AG04449 (cell line): ENCODE data around the gene RPGRIP1.
"Not testable (repeated sequence)": the region's sequence is repeated elsewhere in the genome, so short reads cannot be mapped to it uniquely, and the experiment has no call there.

Source experiments
- CTCF ChIA-PET: fragments of 350-600 bp; formaldehyde crosslinking; extraction: SDS; loops from one replicate; lab custom pipeline; 2021; ENCODE audit warnings: antibody characterized with exemption; lab: Yijun Ruan, JAX
- POLR2A ChIA-PET: fragments of 400-600, 350-600 bp; formaldehyde crosslinking; extraction: SDS; loops from one replicate; lab custom pipeline; 2020; ENCODE audit warnings: antibody characterized with exemption, inconsistent platforms; lab: Yijun Ruan, JAX
- DNase-seq: peaks from one replicate; pipeline ENCODE4 v3.0.0-alpha.2; 2010; ENCODE audit warnings: low read depth, low spot score
- H3K4me3 ChIP-seq: 2 replicates; pipeline ENCODE4 v1.5.1; 2011; ENCODE audit warnings: low read depth, mild to moderate bottlenecking, control low read depth, low read length
- TF ChIP-seq, protein P1 (sequence below): IDR thresholded peaks from one replicate; pipeline ENCODE4 v1.5.1; 2011; ENCODE audit warnings: mild to moderate bottlenecking, moderate library complexity, low read length, control low read depth, inconsistent platforms; ENCODE audit not compliant: insufficient read depth; ENCODE audit errors: missing control alignments

Gene RPGRIP1

DNA sequence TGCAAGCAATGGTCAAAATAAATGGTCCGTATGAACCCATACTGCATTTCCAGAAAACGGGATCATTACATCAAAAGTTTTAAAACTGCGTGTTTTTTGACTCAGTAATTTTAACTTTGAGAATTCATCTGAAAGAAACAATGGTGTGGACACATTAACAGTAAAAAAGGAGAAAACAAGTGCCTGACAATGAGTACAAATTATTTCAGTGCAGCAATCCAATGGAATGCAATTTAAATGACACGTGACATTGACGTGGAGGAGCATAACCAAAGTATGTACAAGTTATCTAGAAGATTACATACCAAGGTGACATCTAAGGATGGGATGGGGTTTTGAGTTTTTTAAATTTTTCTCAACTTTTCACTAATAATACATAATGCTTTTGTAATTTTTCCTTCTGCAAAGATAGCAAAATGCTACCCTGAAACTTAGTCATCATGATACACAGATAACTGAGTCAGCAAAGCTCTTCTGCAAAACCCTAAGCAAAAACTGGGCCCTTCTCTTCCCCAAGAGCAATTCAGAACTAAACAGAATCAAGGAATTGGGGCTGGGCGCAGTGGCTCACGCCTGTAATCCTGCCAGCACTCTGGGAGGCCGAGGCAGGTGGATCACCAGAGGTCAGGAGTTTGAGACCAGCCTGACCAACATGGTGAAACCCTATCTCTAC is 31.0 kb upstream of the RPGRIP1 start:
- CTCF ChIA-PET: no interaction called here
- POLR2A ChIA-PET: no interaction called here
- TF ChIP-seq, protein P1, sequence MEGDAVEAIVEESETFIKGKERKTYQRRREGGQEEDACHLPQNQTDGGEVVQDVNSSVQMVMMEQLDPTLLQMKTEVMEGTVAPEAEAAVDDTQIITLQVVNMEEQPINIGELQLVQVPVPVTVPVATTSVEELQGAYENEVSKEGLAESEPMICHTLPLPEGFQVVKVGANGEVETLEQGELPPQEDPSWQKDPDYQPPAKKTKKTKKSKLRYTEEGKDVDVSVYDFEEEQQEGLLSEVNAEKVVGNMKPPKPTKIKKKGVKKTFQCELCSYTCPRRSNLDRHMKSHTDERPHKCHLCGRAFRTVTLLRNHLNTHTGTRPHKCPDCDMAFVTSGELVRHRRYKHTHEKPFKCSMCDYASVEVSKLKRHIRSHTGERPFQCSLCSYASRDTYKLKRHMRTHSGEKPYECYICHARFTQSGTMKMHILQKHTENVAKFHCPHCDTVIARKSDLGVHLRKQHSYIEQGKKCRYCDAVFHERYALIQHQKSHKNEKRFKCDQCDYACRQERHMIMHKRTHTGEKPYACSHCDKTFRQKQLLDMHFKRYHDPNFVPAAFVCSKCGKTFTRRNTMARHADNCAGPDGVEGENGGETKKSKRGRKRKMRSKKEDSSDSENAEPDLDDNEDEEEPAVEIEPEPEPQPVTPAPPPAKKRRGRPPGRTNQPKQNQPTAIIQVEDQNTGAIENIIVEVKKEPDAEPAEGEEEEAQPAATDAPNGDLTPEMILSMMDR: no peak
- H3K4me3 ChIP-seq: no peak overlapping the region
- DNase-seq: no peak

DNA sequence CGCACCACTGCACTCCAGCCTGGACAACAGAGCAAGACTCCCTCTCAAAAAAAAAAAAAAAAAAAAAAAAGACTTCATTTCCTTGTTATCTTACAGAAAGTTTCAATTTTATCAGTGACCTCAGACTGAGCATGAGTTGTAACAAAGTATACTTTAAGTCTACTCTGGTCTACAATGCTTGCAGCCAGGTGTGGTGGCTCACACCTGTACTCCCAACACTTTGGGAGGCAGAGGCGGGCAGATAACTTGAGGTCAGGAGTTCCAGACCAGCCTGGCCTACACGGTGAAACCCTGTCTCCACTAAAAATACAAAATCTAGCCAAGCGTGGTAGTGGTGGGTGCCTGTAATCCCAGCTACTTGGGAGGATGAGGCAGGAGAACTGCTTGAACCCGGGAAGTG is 28.7 kb upstream of the RPGRIP1 start:
- DNase-seq: no peak
- CTCF ChIA-PET: no interaction called here
- POLR2A ChIA-PET: no interaction called here
- no peak overlapping the region for H3K4me3 ChIP-seq
- TF ChIP-seq, protein P1: no peak

DNA sequence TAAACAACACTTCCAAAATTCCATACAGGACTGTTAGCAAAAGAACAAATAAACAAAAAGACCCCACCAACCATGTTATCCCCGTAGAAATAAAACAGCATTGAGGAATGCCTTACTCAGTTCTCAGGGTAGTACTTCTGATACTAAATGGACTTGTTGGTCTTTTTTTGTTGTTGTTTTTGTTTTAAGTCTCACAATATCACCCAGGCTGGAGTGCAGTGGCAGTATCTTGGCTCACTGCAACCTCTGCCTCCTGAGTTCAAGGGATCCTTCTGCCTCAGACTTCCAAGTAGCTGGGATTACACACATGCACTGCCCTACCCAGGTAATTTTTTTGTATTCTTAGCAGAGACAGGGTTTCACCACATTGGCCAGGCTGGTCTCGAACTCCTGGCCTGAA is 27.7 kb upstream of the RPGRIP1 start:
- DNase-seq: no peak
- POLR2A ChIA-PET: no interaction called here
- H3K4me3 ChIP-seq: no peak overlapping the region
- TF ChIP-seq, protein P1: no peak
- CTCF ChIA-PET: interaction anchor here (1.6 kb wide), 1 partner anchor 10 kb away, joined by 3 read pairs; no protein-coding TSS in a partner anchor

DNA sequence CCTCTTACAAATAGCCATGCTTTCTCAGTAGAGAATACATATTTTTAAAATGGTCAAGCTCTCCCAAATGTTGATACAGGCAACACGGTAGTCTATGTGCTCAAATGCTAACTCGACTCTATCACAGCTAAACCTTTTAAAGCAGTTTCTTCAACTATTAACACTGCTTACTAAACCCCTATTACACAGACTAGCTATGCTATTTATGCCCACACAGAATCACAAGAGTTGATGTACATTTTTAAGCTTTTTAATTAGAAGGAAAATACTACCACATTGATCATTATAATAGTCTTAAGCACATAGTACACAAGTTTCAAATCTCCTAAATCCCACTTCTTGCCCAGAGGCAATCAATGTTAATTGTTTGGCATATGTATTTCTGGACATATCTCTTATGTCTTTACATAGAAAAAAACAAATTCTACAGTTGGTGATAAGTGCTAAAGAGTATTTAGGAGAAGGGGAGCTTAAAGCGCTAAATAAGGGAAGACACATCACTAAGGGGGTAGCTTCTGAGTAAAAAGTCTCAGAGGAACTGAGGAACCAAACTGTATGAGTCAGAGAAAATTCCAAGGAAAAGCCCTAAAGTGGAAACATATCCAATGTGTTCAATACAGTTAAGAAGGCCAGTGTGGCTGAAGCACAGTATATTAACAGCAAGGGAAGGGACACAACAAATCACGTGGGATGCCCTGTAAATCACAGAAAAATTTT is 24.3 kb upstream of the RPGRIP1 start:
- ChIA-PET CTCF (interaction anchor here (2.2 to 5.1 kb wide), 2 partner anchors 9 to 14 kb away, joined by 7 to 39 read pairs; no protein-coding TSS in a partner anchor), POLR2A (interaction anchor here (0.7 to 1.2 kb wide), 2 partner anchors 9 to 13 kb away, joined by 3 to 8 read pairs; no protein-coding TSS in a partner anchor)
- H3K4me3 ChIP-seq: no peak overlapping the region
- TF ChIP-seq, protein P1: no peak
- no peak for DNase-seq

DNA sequence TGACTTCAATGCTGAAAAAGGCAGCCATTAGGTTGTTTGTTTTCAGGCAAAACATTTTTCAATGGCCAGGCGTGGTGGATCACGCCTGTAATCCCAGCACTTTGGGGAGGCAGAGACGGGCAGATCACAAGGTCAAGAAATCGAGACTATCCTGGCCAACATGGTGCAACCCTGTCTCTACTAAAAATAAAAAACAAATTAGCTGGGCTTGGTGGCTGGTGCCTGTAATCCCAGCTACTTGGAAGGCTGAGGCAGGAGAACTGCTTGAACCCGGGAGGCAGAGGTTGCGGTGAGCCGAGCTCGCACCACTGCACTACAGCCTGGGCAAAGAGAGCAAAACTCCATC is 23.8 kb upstream of the RPGRIP1 start:
- not testable (repeated sequence) for H3K4me3 ChIP-seq, DNase-seq
- ChIA-PET CTCF (interaction anchor here (2.2 to 5.1 kb wide), 2 partner anchors 9 to 14 kb away, joined by 7 to 39 read pairs; no protein-coding TSS in a partner anchor), POLR2A (interaction anchor here (1.2 kb wide), 1 partner anchor 9 kb away, joined by 8 read pairs; no protein-coding TSS in a partner anchor)

DNA sequence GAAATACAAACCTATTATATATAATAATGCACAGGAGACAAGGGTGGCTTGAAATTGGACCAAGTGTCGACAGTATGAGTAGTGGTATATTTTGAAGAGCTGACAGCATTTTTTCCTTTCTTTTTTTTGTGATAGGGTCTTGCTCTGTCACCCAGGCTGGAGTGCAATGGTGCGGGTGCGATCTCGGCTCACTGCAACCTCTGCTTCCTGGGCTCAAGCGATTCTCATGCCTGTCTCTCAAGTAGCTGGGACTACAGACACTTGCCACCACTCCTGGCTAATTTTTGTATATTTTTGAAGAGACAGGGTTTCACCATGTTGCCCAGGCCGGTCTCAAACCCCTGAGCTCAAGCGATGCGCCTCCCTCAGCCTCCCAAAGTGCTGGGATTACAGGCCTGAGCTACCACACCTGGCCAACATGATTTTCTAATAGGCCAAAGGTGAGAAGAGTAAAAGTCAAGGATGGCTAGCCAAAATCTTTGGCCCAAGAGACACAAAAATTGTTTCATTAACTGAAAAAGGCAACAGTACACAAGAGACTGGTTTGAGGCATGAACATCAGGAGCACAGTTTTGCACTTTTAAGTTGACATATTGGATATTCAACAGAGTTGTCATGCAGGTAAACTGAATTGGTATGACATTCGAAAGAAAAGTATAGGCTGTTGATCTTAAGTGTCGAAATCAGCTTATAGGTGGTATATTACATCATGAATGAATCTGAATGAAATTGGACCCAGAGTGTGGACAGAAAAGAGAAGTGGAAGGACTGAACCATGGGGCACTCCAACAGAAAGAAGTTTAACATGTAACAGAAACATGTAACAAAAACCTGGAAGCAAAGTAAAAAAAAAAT is 23.1 kb upstream of the RPGRIP1 start:
- CTCF ChIA-PET: interaction anchor here (0.8 to 5.1 kb wide), 3 partner anchors 8 to 15 kb away, joined by 3 to 39 read pairs (median 7); no protein-coding TSS in a partner anchor
- no peak for DNase-seq
- H3K4me3 ChIP-seq: no peak overlapping the region
- TF ChIP-seq, protein P1: no peak
- POLR2A ChIA-PET: interaction anchor here (1.2 kb wide), 1 partner anchor 8 kb away, joined by 8 read pairs; no protein-coding TSS in a partner anchor
